HEK293 (cell line): ENCODE data around the gene CTNNA2.

Experiments used
- CTCF ChIA-PET: fragments of 350-600 bp; formaldehyde crosslinking; extraction: SDS; loops from one replicate; lab custom pipeline; 2021; ENCODE audit warnings: antibody characterized with exemption; lab: Yijun Ruan, JAX
- POLR2A ChIA-PET: fragments of 300-600 bp; formaldehyde crosslinking; extraction: SDS; loops from one replicate; lab custom pipeline; 2020; ENCODE audit warnings: antibody characterized with exemption, inconsistent platforms; lab: Yijun Ruan, JAX
- H3K27ac ChIP-seq: fragments of 200-500 bp; sonication (Bioruptor generic); 2 replicates; pipeline ENCODE4 v1.5.1; 2014; ENCODE audit warnings: low read depth, low read length, control low read depth, inconsistent platforms; ENCODE audit errors: extremely low read depth
- H3K36me3 ChIP-seq, 2 experiments: fragments of 200-500 bp in 1 of 2; sonication (Bioruptor generic) in 1 of 2; 1 replicate in 1 of 2; 2 replicates in 1 of 2; pipeline ENCODE4 v1.5.1; 2014 to 2017; ENCODE audit warnings: inconsistent platforms in 2 of 2, low read length in 2 of 2; ENCODE audit not compliant: control insufficient read depth in 2 of 2, insufficient read depth in 1 of 2
- H3K4me1 ChIP-seq: fragments of 200-500 bp; sonication (Bioruptor generic); 2 replicates; pipeline ENCODE4 v1.5.1; 2014; ENCODE audit warnings: mild to moderate bottlenecking, low read length, inconsistent platforms; ENCODE audit not compliant: control insufficient read depth, insufficient read depth
- H3K4me3 ChIP-seq: 2 replicates; pipeline ENCODE4 v1.5.1; 2011; ENCODE audit warnings: low read depth, mild to moderate bottlenecking, control low read depth, low read length, moderate library complexity
- H3K9me3 ChIP-seq: fragments of 200-500 bp; sonication (Bioruptor generic); 2 replicates; pipeline ENCODE4 v1.5.1; 2014; ENCODE audit warnings: low read depth, low read length, inconsistent platforms; ENCODE audit not compliant: control insufficient read depth, insufficient read depth
- RBAK ChIP-seq: fragments of 450-650 bp; formaldehyde crosslinking; IDR thresholded peaks from 2 replicates; pipeline ENCODE4 v1.5.1; 2016; ENCODE audit warnings: missing biosample characterization, missing genetic modification characterization
- YY1 ChIP-seq: fragments of 450-650 bp; formaldehyde crosslinking; IDR thresholded peaks from 2 replicates; pipeline ENCODE4 v1.5.1; 2018; ENCODE audit warnings: missing biosample characterization, missing genetic modification characterization
- ZBTB11 ChIP-seq: fragments of 450-650 bp; formaldehyde crosslinking; conservative IDR thresholded peaks from 2 replicates; pipeline ENCODE4 v1.5.1; 2016; ENCODE audit warnings: low read depth, missing biosample characterization, missing genetic modification characterization
- ZBTB17 ChIP-seq: fragments of 450-650 bp; formaldehyde crosslinking; IDR thresholded peaks from 2 replicates; pipeline ENCODE4 v1.5.1; 2016; ENCODE audit warnings: missing biosample characterization, missing genetic modification characterization
- ZBTB21 ChIP-seq: fragments of 450-650 bp; formaldehyde crosslinking; IDR thresholded peaks from 2 replicates; pipeline ENCODE4 v1.5.1; 2017; ENCODE audit warnings: missing biosample characterization, missing genetic modification characterization
- ZNF112 ChIP-seq: fragments of 450-650 bp; formaldehyde crosslinking; IDR thresholded peaks from 2 replicates; pipeline ENCODE4 v1.5.0; 2017; ENCODE audit warnings: missing biosample characterization, missing genetic modification characterization
- ZNF155 ChIP-seq: fragments of 450-650 bp; formaldehyde crosslinking; IDR thresholded peaks from 2 replicates; pipeline ENCODE4 v1.5.1; 2016; ENCODE audit warnings: missing biosample characterization, missing genetic modification characterization
- ZNF175 ChIP-seq: fragments of 450-650 bp; formaldehyde crosslinking; IDR thresholded peaks from 2 replicates; pipeline ENCODE4 v1.5.1; 2016; ENCODE audit warnings: missing biosample characterization, missing genetic modification characterization
- ZNF214 ChIP-seq: fragments of 450-650 bp; formaldehyde crosslinking; IDR thresholded peaks from 2 replicates; pipeline ENCODE4 v1.5.1; 2017; ENCODE audit warnings: missing biosample characterization, mild to moderate bottlenecking, missing genetic modification characterization, borderline replicate concordance
- ZNF302 ChIP-seq: fragments of 450-650 bp; formaldehyde crosslinking; IDR thresholded peaks from 2 replicates; pipeline ENCODE4 v1.5.1; 2016; ENCODE audit warnings: missing biosample characterization, missing genetic modification characterization, low read depth
- ZNF398 ChIP-seq: fragments of 450-650 bp; formaldehyde crosslinking; IDR thresholded peaks from 2 replicates; pipeline ENCODE4 v1.5.1; 2017; ENCODE audit warnings: missing biosample characterization, missing genetic modification characterization
- ZNF510 ChIP-seq: fragments of 450-650 bp; formaldehyde crosslinking; IDR thresholded peaks from 2 replicates; pipeline ENCODE4 v1.5.1; 2018; ENCODE audit warnings: mild to moderate bottlenecking, missing genetic modification characterization, missing biosample characterization; ENCODE audit not compliant: insufficient replicate concordance
- ZNF621 ChIP-seq: fragments of 450-650 bp; formaldehyde crosslinking; IDR thresholded peaks from 2 replicates; pipeline ENCODE4 v1.5.1; 2017; ENCODE audit warnings: missing biosample characterization, missing genetic modification characterization
- ZNF626 ChIP-seq: fragments of 450-650 bp; sonication (Bioruptor Pico); formaldehyde crosslinking; IDR thresholded peaks from 2 replicates; pipeline ENCODE4 v1.5.1; 2018; ENCODE audit warnings: missing biosample characterization, missing genetic modification characterization, inconsistent platforms
- ZNF639 ChIP-seq: fragments of 450-650 bp; formaldehyde crosslinking; IDR thresholded peaks from 2 replicates; pipeline ENCODE4 v1.5.1; 2016; ENCODE audit warnings: missing biosample characterization, missing genetic modification characterization
- ZNF664 ChIP-seq: fragments of 450-650 bp; formaldehyde crosslinking; IDR thresholded peaks from 2 replicates; pipeline ENCODE4 v1.5.1; 2016; ENCODE audit warnings: missing biosample characterization, missing genetic modification characterization
- ZNF707 ChIP-seq: fragments of 450-650 bp; formaldehyde crosslinking; IDR thresholded peaks from 2 replicates; pipeline ENCODE4 v1.5.1; 2016; ENCODE audit warnings: missing biosample characterization, missing genetic modification characterization
- ZNF785 ChIP-seq: fragments of 450-650 bp; formaldehyde crosslinking; IDR thresholded peaks from 2 replicates; pipeline ENCODE4 v1.5.1; 2016; ENCODE audit warnings: missing biosample characterization, missing genetic modification characterization
- ZNF791 ChIP-seq: fragments of 450-650 bp; formaldehyde crosslinking; IDR thresholded peaks from 2 replicates; pipeline ENCODE4 v1.5.1; 2016; ENCODE audit warnings: missing biosample characterization, missing genetic modification characterization
- ZSCAN5A ChIP-seq: fragments of 450-650 bp; formaldehyde crosslinking; IDR thresholded peaks from 2 replicates; pipeline ENCODE4 v1.5.1; 2016; ENCODE audit warnings: missing biosample characterization, missing genetic modification characterization
- TF ChIP-seq, protein P1 (sequence below): fragments of 450-650 bp; formaldehyde crosslinking; IDR thresholded peaks from 2 replicates; pipeline ENCODE4 v1.5.1; 2017; ENCODE audit warnings: missing biosample characterization, missing genetic modification characterization
- TF ChIP-seq, protein P2 (sequence below): fragments of 450-650 bp; formaldehyde crosslinking; IDR thresholded peaks from 2 replicates; pipeline ENCODE4 v1.5.1; 2016; ENCODE audit warnings: missing biosample characterization, missing genetic modification characterization

CTNNA2 gene

GRCh38 chr2:79960035-79960434 lies 447.2 kb downstream of the CTNNA2 start:
- TF ChIP-seq ZNF621 (tag by site-specific recombination) (no peak), ZSCAN5A (tag by site-specific recombination) (no peak), ZNF112 (no peak)
- ChIA-PET POLR2A (no interaction called here), CTCF (no interaction called here)
- Histone ChIP-seq H3K9me3 (no peaks in the 10 kb centered on the region), H3K36me3 (no peaks in the 10 kb centered on the region), H3K27ac (no peak overlapping the region), H3K4me1 (no peaks in the 10 kb centered on the region), H3K4me3 (no peak overlapping the region)

DNA sequence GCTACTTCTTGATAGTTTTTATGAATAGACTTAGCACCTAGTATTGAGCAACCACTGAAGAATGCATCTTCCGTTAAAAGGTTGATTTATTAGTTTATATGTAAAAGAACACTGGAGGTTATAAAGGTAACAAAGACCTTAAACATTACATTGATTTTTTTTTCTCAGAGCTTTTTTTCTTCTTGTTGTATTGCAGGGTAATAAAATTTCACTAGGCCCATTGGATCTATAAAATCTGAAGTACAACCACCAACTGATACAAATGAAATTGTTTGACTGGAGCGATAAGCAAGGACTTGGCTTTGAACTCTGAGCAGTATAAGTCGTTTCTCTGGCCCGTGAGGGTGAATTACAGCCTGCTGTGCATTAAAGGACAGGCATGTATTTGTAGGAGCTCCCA lies 447.7 kb downstream of the CTNNA2 start:
- Histone ChIP-seq H3K36me3 (no peaks in the 10 kb centered on the region), H3K4me3 (no peak overlapping the region), H3K27ac (no peak overlapping the region), H3K9me3 (no peaks in the 10 kb centered on the region), H3K4me1 (no peaks in the 10 kb centered on the region)
- no peak for TF ChIP-seq ZNF398 (tag by site-specific recombination)
- no peak for TF ChIP-seq ZNF664 (tag by site-specific recombination)
- TF ChIP-seq ZNF175 (tag by site-specific recombination) = no peak
- no peak for TF ChIP-seq ZNF302 (tag by site-specific recombination)
- no peak for TF ChIP-seq ZNF785 (tag by site-specific recombination)
- TF ChIP-seq ZNF707 = no peak
- ChIA-PET CTCF (interaction anchor here (0.6 kb wide), 1 partner anchor 31 kb away, joined by 3 read pairs; no protein-coding TSS in a partner anchor), POLR2A (no interaction called here)

DNA sequence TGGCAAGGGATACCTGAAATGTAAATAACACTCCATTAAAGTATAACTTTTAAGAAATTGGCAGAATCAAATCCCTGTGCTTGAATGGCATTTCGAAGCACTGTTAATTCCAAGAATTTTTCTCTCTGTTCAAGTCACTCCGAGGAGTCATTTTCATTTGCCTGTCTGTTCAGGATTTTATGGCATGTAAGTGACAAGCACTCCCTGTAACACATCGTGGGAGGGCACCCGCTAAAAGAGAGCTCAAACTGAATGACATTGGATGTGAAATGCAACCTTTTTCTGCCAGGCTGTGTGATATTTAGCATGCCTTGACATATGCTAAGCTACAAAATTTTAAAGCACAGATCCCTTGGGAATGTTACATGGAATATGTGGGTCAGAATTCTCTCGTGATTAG lies 452.1 kb downstream of the CTNNA2 start:
- ChIA-PET CTCF (no interaction called here), POLR2A (no interaction called here)
- Histone ChIP-seq H3K4me3 (no peak overlapping the region), H3K27ac (no peak overlapping the region), H3K9me3 (no peaks in the 10 kb centered on the region), H3K36me3 (no peaks in the 10 kb centered on the region), H3K4me1 (no peaks in the 10 kb centered on the region)
- TF ChIP-seq ZBTB17 (tag by site-specific recombination) (no peak), ZBTB11 (tag by site-specific recombination) (no peak), RBAK (tag by site-specific recombination) (no peak), ZNF510 (no peak), ZNF791 (tag by site-specific recombination) (no peak), ZNF155 (no peak), ZBTB21 (tag by site-specific recombination) (no peak), YY1 (tag by site-specific recombination) (no peak), ZNF626 (tag by site-specific recombination) (no peak), ZNF639 (no peak), ZNF214 (tag by site-specific recombination) (no peak)
- TF ChIP-seq, protein P1, sequence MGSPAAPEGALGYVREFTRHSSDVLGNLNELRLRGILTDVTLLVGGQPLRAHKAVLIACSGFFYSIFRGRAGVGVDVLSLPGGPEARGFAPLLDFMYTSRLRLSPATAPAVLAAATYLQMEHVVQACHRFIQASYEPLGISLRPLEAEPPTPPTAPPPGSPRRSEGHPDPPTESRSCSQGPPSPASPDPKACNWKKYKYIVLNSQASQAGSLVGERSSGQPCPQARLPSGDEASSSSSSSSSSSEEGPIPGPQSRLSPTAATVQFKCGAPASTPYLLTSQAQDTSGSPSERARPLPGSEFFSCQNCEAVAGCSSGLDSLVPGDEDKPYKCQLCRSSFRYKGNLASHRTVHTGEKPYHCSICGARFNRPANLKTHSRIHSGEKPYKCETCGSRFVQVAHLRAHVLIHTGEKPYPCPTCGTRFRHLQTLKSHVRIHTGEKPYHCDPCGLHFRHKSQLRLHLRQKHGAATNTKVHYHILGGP (tag by site-specific recombination) = no peak
- TF ChIP-seq, protein P2, sequence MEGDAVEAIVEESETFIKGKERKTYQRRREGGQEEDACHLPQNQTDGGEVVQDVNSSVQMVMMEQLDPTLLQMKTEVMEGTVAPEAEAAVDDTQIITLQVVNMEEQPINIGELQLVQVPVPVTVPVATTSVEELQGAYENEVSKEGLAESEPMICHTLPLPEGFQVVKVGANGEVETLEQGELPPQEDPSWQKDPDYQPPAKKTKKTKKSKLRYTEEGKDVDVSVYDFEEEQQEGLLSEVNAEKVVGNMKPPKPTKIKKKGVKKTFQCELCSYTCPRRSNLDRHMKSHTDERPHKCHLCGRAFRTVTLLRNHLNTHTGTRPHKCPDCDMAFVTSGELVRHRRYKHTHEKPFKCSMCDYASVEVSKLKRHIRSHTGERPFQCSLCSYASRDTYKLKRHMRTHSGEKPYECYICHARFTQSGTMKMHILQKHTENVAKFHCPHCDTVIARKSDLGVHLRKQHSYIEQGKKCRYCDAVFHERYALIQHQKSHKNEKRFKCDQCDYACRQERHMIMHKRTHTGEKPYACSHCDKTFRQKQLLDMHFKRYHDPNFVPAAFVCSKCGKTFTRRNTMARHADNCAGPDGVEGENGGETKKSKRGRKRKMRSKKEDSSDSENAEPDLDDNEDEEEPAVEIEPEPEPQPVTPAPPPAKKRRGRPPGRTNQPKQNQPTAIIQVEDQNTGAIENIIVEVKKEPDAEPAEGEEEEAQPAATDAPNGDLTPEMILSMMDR = no peak
